HepG2 (cell line): ENCODE results near the gene HYAL2. TPM values are rescaled to one million over a fixed set of nuclear protein-coding genes. Genes with fewer than 3 reads are reported as not detected.
A peak's percentile ranks its signal among the peaks of the same experiment; 100 is the strongest.

ENCODE experiments used
- ATAC-seq: fragments of 200-7000 bp; cut with Tn5 transposase; 3 replicates; pipeline ENCODE4 v1.9.1; 2020; ENCODE audit warnings: mild to moderate bottlenecking, moderate library complexity
- BruUV-seq: library from RNA; stranded (reverse); fragments of 400-500 nt; replicated peaks from 2 replicates; lab custom pipeline; 2021; lab: Mats Ljungman, UMichigan
- CTCF ChIA-PET: fragments of 300-600 bp; formaldehyde crosslinking; extraction: SDS; loops from one replicate; lab custom pipeline; 2021; ENCODE audit warnings: low total read pairs, inconsistent platforms, low intra/inter-chr PET ratio; lab: Yijun Ruan, JAX
- POLR2A ChIA-PET: fragments of 350-600 bp; sonication (Branson Sonifier 250); formaldehyde crosslinking; loops from one replicate; lab custom pipeline; 2020; ENCODE audit warnings: antibody characterized with exemption, inconsistent platforms; lab: Yijun Ruan, JAX
- DNase-seq: peaks from one replicate; pipeline ENCODE4 v3.0.0-alpha.2; 2015; ENCODE audit warnings: low spot score
- FAIRE-seq: peaks from 3 replicates; lab custom pipeline; 2011; peaks lifted over from hg19 to GRCh38; lab: Jason Lieb, UNC
- H2AFZ ChIP-seq: one replicate; pipeline ENCODE4 v1.6.1; 2011; ENCODE audit warnings: low read length, inconsistent platforms
- H3K27ac ChIP-seq: fragments of 300-600 bp; 3 replicates; pipeline ENCODE4 v1.8.0; 2011; ENCODE audit warnings: mixed run types, mild to moderate bottlenecking, mixed read lengths, low read length, inconsistent platforms; ENCODE audit not compliant: insufficient read depth; ENCODE audit errors: extremely low read length
- H3K27me3 ChIP-seq, 2 experiments: fragments of 200-600 bp in 1 of 2; 2 replicates in 1 of 2; 3 replicates in 1 of 2; pipeline versions ENCODE4 v1.6.0 to v1.8.0; 2011; ENCODE audit warnings: low read length in 2 of 2, mild to moderate bottlenecking in 2 of 2, moderate library complexity in 2 of 2, inconsistent platforms in 1 of 2; ENCODE audit not compliant: insufficient read depth in 2 of 2, control insufficient read depth in 1 of 2
- H3K36me3 ChIP-seq, 2 experiments: fragments of 200-600 bp in 1 of 2; replicated peaks in 1 of 2; 2 replicates in 1 of 2; 3 replicates in 1 of 2; pipeline versions ENCODE4 v1.5.1 to v1.8.0; 2011; ENCODE audit warnings: low read length in 2 of 2, inconsistent platforms in 1 of 2; ENCODE audit not compliant: insufficient read depth in 2 of 2, control insufficient read depth in 1 of 2
- H3K4me1 ChIP-seq: 2 replicates; pipeline ENCODE4 v1.5.1; 2012; ENCODE audit warnings: low read length, inconsistent platforms; ENCODE audit not compliant: insufficient read depth
- H3K4me2 ChIP-seq: 2 replicates; pipeline ENCODE4 v1.6.0; 2011; ENCODE audit warnings: low read depth, low read length, inconsistent platforms
- H3K4me3 ChIP-seq, 3 experiments: fragments of 200-600 bp in 1 of 3; sonication (generic), shearing (Covaris generic) in 1 of 3; replicated peaks in 1 of 3; 2 replicates each; pipeline ENCODE4 v1.5.1; 2011 to 2016; ENCODE audit warnings: low read length in 3 of 3, inconsistent platforms in 2 of 3, low read depth in 2 of 3, mild to moderate bottlenecking in 2 of 3, control low read depth in 1 of 3, mixed read lengths in 1 of 3; ENCODE audit not compliant: insufficient read depth in 1 of 3
- H3K79me2 ChIP-seq: one replicate; pipeline ENCODE4 v1.6.1; 2011; ENCODE audit warnings: low read length, inconsistent platforms; ENCODE audit not compliant: insufficient read depth
- H3K9ac ChIP-seq: 2 replicates; pipeline ENCODE4 v1.6.0; 2011; ENCODE audit warnings: mild to moderate bottlenecking, low read depth, low read length, inconsistent platforms; ENCODE audit not compliant: insufficient read depth
- H3K9me3 ChIP-seq: 2 replicates; pipeline ENCODE4 v1.5.1; 2012; ENCODE audit warnings: mild to moderate bottlenecking, low read length
- H4K20me1 ChIP-seq: 2 replicates; pipeline ENCODE4 v1.6.0; 2011; ENCODE audit warnings: inconsistent platforms, mild to moderate bottlenecking, low read length, moderate library complexity; ENCODE audit not compliant: insufficient read depth
- CBFB ChIP-seq: sonication (generic); formaldehyde crosslinking; IDR thresholded peaks from 2 replicates; pipeline ENCODE4 v1.4.0; 2020; ENCODE audit warnings: missing genetic modification reagents
- CCDC6 ChIP-seq: sonication (generic); formaldehyde crosslinking; IDR thresholded peaks from 2 replicates; pipeline ENCODE4 v1.8.1; 2022; ENCODE audit warnings: mild to moderate bottlenecking, missing genetic modification reagents, moderate library complexity
- FOSL2 ChIP-seq: sonication (generic); formaldehyde crosslinking; IDR thresholded peaks from 2 replicates; pipeline ENCODE4 v1.4.0; 2020; ENCODE audit warnings: missing genetic modification reagents
- FOXP1 ChIP-seq, 2 experiments: fragments of 450-650 bp in 1 of 2; IDR thresholded peaks; 2 replicates each; pipeline ENCODE4 v1.6.1; 2017 to 2018; ENCODE audit warnings: antibody characterized with exemption in 1 of 2
- HNRNPLL ChIP-seq: fragments of 200-400 bp; formaldehyde crosslinking; IDR thresholded peaks from 2 replicates; pipeline ENCODE4 v1.6.1; 2017; ENCODE audit warnings: mild to moderate bottlenecking, low read depth, low read length; ENCODE audit not compliant: poor library complexity, severe bottlenecking
- IKZF1 ChIP-seq: fragments of 450-650 bp; IDR thresholded peaks from 2 replicates; pipeline ENCODE4 v1.7.1; 2016
- KDM2A ChIP-seq: sonication (generic); formaldehyde crosslinking; IDR thresholded peaks from 2 replicates; pipeline ENCODE4 v1.4.0; 2020; ENCODE audit warnings: low read depth, missing genetic modification reagents, borderline replicate concordance
- KDM6A ChIP-seq: IDR thresholded peaks from 2 replicates; pipeline ENCODE4 v1.6.1; 2016; ENCODE audit warnings: low read depth
- MEF2D ChIP-seq: sonication (generic); formaldehyde crosslinking; IDR thresholded peaks from 2 replicates; pipeline ENCODE4 v1.5.1; 2020; ENCODE audit warnings: mild to moderate bottlenecking, missing genetic modification reagents
- NFKB2 ChIP-seq: sonication (generic); formaldehyde crosslinking; IDR thresholded peaks from 2 replicates; pipeline ENCODE4 v1.4.0; 2020; ENCODE audit warnings: missing genetic modification reagents, borderline replicate concordance
- NFRKB ChIP-seq: fragments of 450-650 bp; IDR thresholded peaks from 2 replicates; pipeline ENCODE4 v1.6.1; 2017
- NFYB ChIP-seq: sonication (generic); formaldehyde crosslinking; IDR thresholded peaks from 2 replicates; pipeline ENCODE4 v1.4.0; 2020; ENCODE audit warnings: missing genetic modification reagents
- PAX8 ChIP-seq: sonication (generic); formaldehyde crosslinking; IDR thresholded peaks from 2 replicates; pipeline ENCODE4 v1.8.0; 2022; ENCODE audit warnings: mild to moderate bottlenecking, missing genetic modification reagents, borderline replicate concordance
- SAP130 ChIP-seq: IDR thresholded peaks from 2 replicates; pipeline ENCODE4 v1.6.1; 2016; ENCODE audit warnings: low read depth
- TARDBP ChIP-seq: sonication (generic); formaldehyde crosslinking; IDR thresholded peaks from 2 replicates; pipeline ENCODE4 v1.8.0; 2022; ENCODE audit warnings: mild to moderate bottlenecking, missing genetic modification reagents
- TEAD3 ChIP-seq: optimal IDR thresholded peaks from 2 replicates; pipeline ENCODE3; 2016; ENCODE audit warnings: borderline replicate concordance
- ZFP1 ChIP-seq: IDR thresholded peaks from 2 replicates; pipeline ENCODE4 v1.6.1; 2016
- ZNF253 ChIP-seq: sonication (generic); formaldehyde crosslinking; IDR thresholded peaks from 2 replicates; pipeline ENCODE4 v1.8.0; 2022; ENCODE audit warnings: mild to moderate bottlenecking, missing genetic modification reagents, borderline replicate concordance
- ZNF326 ChIP-seq: sonication (generic); formaldehyde crosslinking; IDR thresholded peaks from 2 replicates; pipeline ENCODE4 v1.4.0; 2020; ENCODE audit warnings: missing genetic modification reagents, borderline replicate concordance
- ZNF44 ChIP-seq: sonication (generic); formaldehyde crosslinking; IDR thresholded peaks from 2 replicates; pipeline ENCODE4 v1.5.1; 2020; ENCODE audit warnings: mild to moderate bottlenecking, missing genetic modification reagents
- ZNF564 ChIP-seq: sonication (generic); formaldehyde crosslinking; IDR thresholded peaks from 2 replicates; pipeline ENCODE4 v1.8.1; 2023; ENCODE audit warnings: mild to moderate bottlenecking, missing genetic modification reagents
- WGBS: methylation state at CpG from one replicate; pipeline ENCODE4 v1.1.6; 2017; ENCODE audit warnings: low lambda C conversion rate; 5-methylcytosine and 5-hydroxymethylcytosine counted together
- in situ Hi-C: cut with HindIII; loops from 2 replicates; pipeline ENCODE4 v1.10.0; 2017; ENCODE audit warnings: low pct_unique_long_range_greater_than_20kb; ENCODE audit not compliant: extremely low pct_ligation_motif_present
- intact Hi-C: fragments of 100-400 bp; cut with micrococcal nuclease; formaldehyde crosslinking; loops from one replicate; pipeline ENCODE4 v1.10.0; 2022; ENCODE audit not compliant: unreplicated experiment
- polyA plus RNA-seq, 8 experiments: library from polyadenylated mRNA; depleted of rRNA in 3 of 8; stranded (reverse) in 7 of 8; unstranded in 1 of 8; fragments of >200 nt; fragmentation: Illumina TruSeq in 4 of 8; extraction: Trizol in 4 of 8; gene quantifications; 2 replicates each; pipeline versions ENCODE4 v1.2.1 to v1.2.3, GENCODE V29; 2011 to 2016; ENCODE audit warnings: low read depth in 4 of 8, missing spikeins in 1 of 8, mixed read lengths in 1 of 8; ENCODE audit not compliant: insufficient read depth in 1 of 8
- total RNA-seq, 5 experiments: library from RNA; depleted of rRNA; stranded (reverse); fragments of >200 nt; fragmentation: Illumina TruSeq; extraction: Trizol; gene quantifications; 2 replicates each; pipeline ENCODE4 v1.2.3, GENCODE V29; 2016; ENCODE audit warnings: low read depth in 1 of 5

The HYAL2 gene
- total and polyA plus RNA-seq, 2 of the 13 experiments (the other 11 are each of a cell fraction or from before 2014, with no cell fraction given): 76.2 to 102 TPM

GRCh38 chr3:50304601-50305000 is 17.9 kb downstream of the HYAL2 start:
- Histone ChIP-seq H3K36me3 (peaks cover 1 to 3% of the 10 kb centered on the region in 2 experiments; a peak in 2 of 5 replicates), H3K9me3 (peaks cover 6% of the 10 kb centered on the region), H3K27ac (peak overlapping the region; percentile 19), H3K4me1 (peaks cover 52% of the 10 kb centered on the region), H3K9ac (no peak overlapping the region), H3K4me3 (no peak overlapping the region), H4K20me1 (peaks cover 11% of the 10 kb centered on the region), H2AFZ (no peak overlapping the region), H3K27me3 (no peaks in the 10 kb centered on the region; a peak in 1 of 5 replicates), H3K79me2 (peaks cover 32% of the 10 kb centered on the region), H3K4me2 (no peak overlapping the region)
- no TSS peak for BruUV-seq
- ChIA-PET POLR2A (interaction anchor here (2.1 to 7.9 kb wide), 6 partner anchors 12 to 41 kb away, joined by 9 to 222 read pairs (median 34); partner anchors contain the start of genes HYAL2, IFRD2 and TUSC2), CTCF (no interaction called here)
- DNase-seq (no peak), FAIRE-seq (peak; percentile 18), ATAC-seq (no peak)
- in situ Hi-C loops (no loop called here), intact Hi-C loops (loop anchor here (5.0 kb wide), 1 partner anchor 42 kb away; no protein-coding TSS in a partner anchor)
- no peak for TF ChIP-seq PAX8
- no peak for TF ChIP-seq ZFP1 (CRISPR knock-in tag)
- TF ChIP-seq SAP130 (CRISPR knock-in tag): no peak
- no peak for TF ChIP-seq ZNF564
- TF ChIP-seq NFRKB: no peak
- TF ChIP-seq IKZF1: no peak
- TF ChIP-seq NFKB2 (CRISPR knock-in tag): no peak

GRCh38 chr3:50303013-50303815 is 19.3 kb downstream of the HYAL2 start, which contains the start of gene HYAL1:
HYAL1 (minus strand) TSS chr3:50303574; CDS start chr3:50302956, 618 bp downstream.
- intact Hi-C loops (loop anchor here (1.0 to 5.0 kb wide), 2 partner anchors 21 to 41 kb away; no protein-coding TSS in a partner anchor), in situ Hi-C loops (no loop called here)
- Histone ChIP-seq H3K9ac (peak within 1 kb of the TSS; percentile 93), H3K27ac (peak within 1 kb of the TSS; percentile 96), H3K36me3 (peaks cover 1 to 3% of the 10 kb centered on the region in 2 experiments; a peak in 2 of 5 replicates), H3K4me3 (peak within 1 kb of the TSS; percentile 67 to 91 (median 71)), H4K20me1 (peaks cover 11% of the 10 kb centered on the region), H3K4me1 (peaks cover 48% of the 10 kb centered on the region), H3K27me3 (no peaks in the 10 kb centered on the region; a peak in 1 of 5 replicates), H2AFZ (no peak within 1 kb of the TSS), H3K4me2 (peak within 1 kb of the TSS; percentile 86), H3K79me2 (peaks cover 36% of the 10 kb centered on the region), H3K9me3 (peaks cover 6% of the 10 kb centered on the region)
- WGBS: 0% methylated on average over 4 of the region's 14 CpGs
- POLR2A ChIA-PET: interaction anchor here (0.9 to 7.9 kb wide), 16 partner anchors 11 to 288 kb away, joined by 3 to 222 read pairs (median 9); partner anchors contain the start of genes CYB561D2, GNAI2, HYAL2 and IFRD2
- CTCF ChIA-PET: interaction anchor here (1.9 to 2.5 kb wide), 2 partner anchors 19 to 21 kb away, joined by 14 to 15 read pairs; partner anchors contain the start of gene HYAL2
- ATAC-seq (peak; percentile 71), DNase-seq (peak; percentile 91), FAIRE-seq (peak; percentile 91)
- BruUV-seq: TSS peak; percentile 84
- TF ChIP-seq ZNF44 (CRISPR knock-in tag) (0 out of 2 replicates have a peak, but pooled peaks have one; percentile 13), HNRNPLL (peak; percentile 34), NFYB (peak; percentile 41; the same call in 1 of the 2 replicates), KDM2A (CRISPR knock-in tag) (peak; percentile 44; the same call in 1 of the 2 replicates), TARDBP (CRISPR knock-in tag) (peak; percentile 75), FOXP1 (IDR thresholded peaks at IDR 0.05) (no peak), FOXP1 (CRISPR knock-in tag; IDR thresholded peaks at IDR 0.05) (no peak), CBFB (peak; percentile 23; the same call in 1 of the 2 replicates), CCDC6 (CRISPR knock-in tag) (peak; percentile 79), ZNF253 (CRISPR knock-in tag) (no peak), MEF2D (CRISPR knock-in tag) (0 out of 2 replicates have a peak, but pooled peaks have one; percentile 66), FOSL2 (CRISPR knock-in tag) (peak; percentile 21), TEAD3 (CRISPR knock-in tag) (peak; percentile 6), KDM6A (CRISPR knock-in tag) (0 out of 2 replicates have a peak, but pooled peaks have one; percentile 15), ZNF326 (CRISPR knock-in tag) (no peak)
